Osteocyte (in vitro differentiated cells): Measurements from ENCODE around the gene CERS3. TPM values are rescaled to one million over a fixed set of nuclear protein-coding genes. Genes with fewer than 3 reads are reported as not detected.

Source experiments
- DNase-seq: peaks from one replicate; pipeline ENCODE4 v3.0.0; 2021; ENCODE audit warnings: mixed read lengths; ENCODE audit not compliant: unreplicated experiment; ENCODE audit errors: extremely low spot score
- H3K27ac Mint-ChIP-seq: one replicate; pipeline ENCODE4 v1.8.0; 2021; ENCODE audit warnings: mild to moderate bottlenecking, mixed read lengths; ENCODE audit not compliant: unreplicated experiment
- H3K27me3 Mint-ChIP-seq: one replicate; pipeline ENCODE4 v1.8.0; 2021; ENCODE audit warnings: mixed read lengths; ENCODE audit not compliant: unreplicated experiment
- H3K36me3 Mint-ChIP-seq: one replicate; pipeline ENCODE4 v1.8.0; 2021; ENCODE audit warnings: mixed read lengths; ENCODE audit not compliant: unreplicated experiment
- H3K4me1 Mint-ChIP-seq: one replicate; pipeline ENCODE4 v1.8.0; 2021; ENCODE audit warnings: mixed read lengths; ENCODE audit not compliant: unreplicated experiment
- H3K4me3 Mint-ChIP-seq: one replicate; pipeline ENCODE4 v1.8.0; 2021; ENCODE audit warnings: mild to moderate bottlenecking, moderate library complexity, mixed read lengths; ENCODE audit not compliant: unreplicated experiment
- H3K9me3 Mint-ChIP-seq: one replicate; pipeline ENCODE4 v1.8.0; 2021; ENCODE audit warnings: mixed read lengths; ENCODE audit not compliant: unreplicated experiment
- total RNA-seq: library from RNA; stranded (reverse); gene quantifications from 2 replicates; pipeline ENCODE4 v1.2.1, GENCODE V29; 2021
- TF ChIP-seq, protein P1 (sequence below): fragments of 200-600 bp; sonication (generic); IDR thresholded peaks from 2 replicates; pipeline ENCODE4 v1.5.0; 2021; ENCODE audit warnings: antibody characterized with exemption, mild to moderate bottlenecking, moderate library complexity

Gene CERS3
- total RNA-seq, 1 donor from 2014 or later, result not detected

DNA sequence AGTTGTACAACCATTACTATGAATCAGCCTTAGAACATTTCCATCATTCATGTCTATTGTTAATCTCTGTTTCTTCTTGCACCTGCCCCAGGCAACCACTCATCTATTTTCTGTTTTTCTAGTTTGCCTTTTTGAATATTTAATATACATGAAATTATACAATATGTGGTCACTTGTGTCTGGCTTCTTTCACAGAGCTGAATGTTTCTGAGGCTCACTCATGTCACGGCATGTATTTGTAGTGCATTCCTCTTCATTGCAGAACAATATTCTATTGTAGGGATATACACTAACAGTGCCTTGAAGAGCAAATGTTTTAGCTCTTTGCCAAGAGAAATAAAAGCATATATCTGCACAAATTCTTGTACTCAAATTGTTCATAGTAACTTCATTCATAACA lies 32.9 kb downstream of the CERS3 start:
- H3K27ac Mint-ChIP-seq, result no peak overlapping the region
- no peaks in the 10 kb centered on the region for H3K9me3 Mint-ChIP-seq
- no peaks in the 10 kb centered on the region for H3K4me1 Mint-ChIP-seq
- DNase-seq, result no peak
- H3K4me3 Mint-ChIP-seq, result no peak overlapping the region
- no peaks in the 10 kb centered on the region for H3K36me3 Mint-ChIP-seq
- TF ChIP-seq, protein P1, sequence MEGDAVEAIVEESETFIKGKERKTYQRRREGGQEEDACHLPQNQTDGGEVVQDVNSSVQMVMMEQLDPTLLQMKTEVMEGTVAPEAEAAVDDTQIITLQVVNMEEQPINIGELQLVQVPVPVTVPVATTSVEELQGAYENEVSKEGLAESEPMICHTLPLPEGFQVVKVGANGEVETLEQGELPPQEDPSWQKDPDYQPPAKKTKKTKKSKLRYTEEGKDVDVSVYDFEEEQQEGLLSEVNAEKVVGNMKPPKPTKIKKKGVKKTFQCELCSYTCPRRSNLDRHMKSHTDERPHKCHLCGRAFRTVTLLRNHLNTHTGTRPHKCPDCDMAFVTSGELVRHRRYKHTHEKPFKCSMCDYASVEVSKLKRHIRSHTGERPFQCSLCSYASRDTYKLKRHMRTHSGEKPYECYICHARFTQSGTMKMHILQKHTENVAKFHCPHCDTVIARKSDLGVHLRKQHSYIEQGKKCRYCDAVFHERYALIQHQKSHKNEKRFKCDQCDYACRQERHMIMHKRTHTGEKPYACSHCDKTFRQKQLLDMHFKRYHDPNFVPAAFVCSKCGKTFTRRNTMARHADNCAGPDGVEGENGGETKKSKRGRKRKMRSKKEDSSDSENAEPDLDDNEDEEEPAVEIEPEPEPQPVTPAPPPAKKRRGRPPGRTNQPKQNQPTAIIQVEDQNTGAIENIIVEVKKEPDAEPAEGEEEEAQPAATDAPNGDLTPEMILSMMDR, result no peak
- H3K27me3 Mint-ChIP-seq, result no peaks in the 10 kb centered on the region

GRCh38 chr15:100493213-100493612 lies 35.5 kb downstream of the CERS3 start:
- TF ChIP-seq, protein P1, result no peak
- no peak for DNase-seq
- no peaks in the 10 kb centered on the region for H3K36me3 Mint-ChIP-seq
- H3K9me3 Mint-ChIP-seq, result no peaks in the 10 kb centered on the region
- H3K4me1 Mint-ChIP-seq, result no peaks in the 10 kb centered on the region
- H3K4me3 Mint-ChIP-seq, result no peak overlapping the region
- no peaks in the 10 kb centered on the region for H3K27me3 Mint-ChIP-seq
- no peak overlapping the region for H3K27ac Mint-ChIP-seq

- DNase-seq, result no peak
- no peaks in the 10 kb centered on the region for H3K27me3 Mint-ChIP-seq
- TF ChIP-seq, protein P1, result no peak
- H3K36me3 Mint-ChIP-seq, result no peaks in the 10 kb centered on the region
- no peaks in the 10 kb centered on the region for H3K9me3 Mint-ChIP-seq
- H3K4me3 Mint-ChIP-seq, result no peak overlapping the region
- H3K27ac Mint-ChIP-seq, result no peak overlapping the region
- no peaks in the 10 kb centered on the region for H3K4me1 Mint-ChIP-seq
These were observed 44.3 kb downstream of the CERS3 start for GRCh38 chr15:100484443-100484842.

- TF ChIP-seq, protein P1, result no peak
- H3K4me3 Mint-ChIP-seq, result no peak overlapping the region
- H3K4me1 Mint-ChIP-seq, result no peaks in the 10 kb centered on the region
- no peaks in the 10 kb centered on the region for H3K27me3 Mint-ChIP-seq
- H3K27ac Mint-ChIP-seq, result no peak overlapping the region
- H3K36me3 Mint-ChIP-seq, result no peaks in the 10 kb centered on the region
- peaks cover 10% of the 10 kb centered on the region for H3K9me3 Mint-ChIP-seq
- DNase-seq, result no peak
These were observed 45.4 kb downstream of the CERS3 start for GRCh38 chr15:100483370-100483769.

- no peaks in the 10 kb centered on the region for H3K36me3 Mint-ChIP-seq
- TF ChIP-seq, protein P1, result no peak
- no peak overlapping the region for H3K27ac Mint-ChIP-seq
- no peak overlapping the region for H3K4me3 Mint-ChIP-seq
- no peaks in the 10 kb centered on the region for H3K4me1 Mint-ChIP-seq
- DNase-seq, result no peak
- peaks cover 17% of the 10 kb centered on the region for H3K9me3 Mint-ChIP-seq
- H3K27me3 Mint-ChIP-seq, result no peaks in the 10 kb centered on the region
These were observed 51.9 kb downstream of the CERS3 start for GRCh38 chr15:100476805-100477204.
